Measurements from ENCODE around the gene PSMD6. TPM values are rescaled to one million over a fixed set of nuclear protein-coding genes. Genes with fewer than 3 reads are reported as not detected.

The PSMD6 gene
- total and polyA plus RNA-seq, 5 donors from 2014 or later: 86.7 to 139 (median 124) TPM

DNA sequence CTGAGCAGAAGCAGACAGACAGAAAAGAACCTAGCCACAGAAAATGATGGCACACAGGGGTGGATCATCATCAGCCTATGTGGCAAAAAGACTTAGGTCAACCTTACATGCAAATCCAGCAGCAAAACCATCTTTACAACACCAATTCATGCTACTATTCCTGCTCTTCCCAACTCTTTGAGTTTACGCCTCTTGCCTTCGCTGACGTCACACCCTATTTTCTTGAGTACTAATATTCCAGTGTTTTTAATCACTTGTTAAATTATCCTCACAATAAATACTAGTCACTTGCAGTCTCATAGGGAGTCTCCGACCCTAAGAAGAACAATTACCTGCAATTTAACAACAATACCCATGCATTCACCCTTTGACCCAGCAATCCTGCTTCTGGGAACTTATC is 6.0 kb upstream of the PSMD6 start:
- Histone ChIP-seq H3K9me3 (ENCODE audit: control insufficient read depth in 2 of 2, low read length in 2 of 2) (peaks cover 0 to 6% of the 10 kb centered on the region in 2 experiments), H3K27me3 (ENCODE audit: control insufficient read depth, insufficient read depth, low read length) (peaks cover 21% of the 10 kb centered on the region), H3K4me1 (ENCODE audit: control insufficient read depth, insufficient read depth, low read length, poor library complexity, severe bottlenecking) (peaks cover 10% of the 10 kb centered on the region), H3K4me3 (ENCODE audit: low read depth, low read length) (no peak overlapping the region), H3K36me3 (ENCODE audit: control insufficient read depth, insufficient read depth, low read length) (no peaks in the 10 kb centered on the region), H3K27ac (ENCODE audit: insufficient read depth, low read length, poor library complexity, severe bottlenecking) (no peak overlapping the region)
- ATAC-seq (ENCODE audit: low read depth in 2 of 2) (no peak), DNase-seq (no peak)
- H3K36me3 Mint-ChIP-seq: no peaks in the 10 kb centered on the region
- H3K27me3 Mint-ChIP-seq: peaks cover 35% of the 10 kb centered on the region
- H3K4me3 Mint-ChIP-seq: no peak overlapping the region
- H3K27ac Mint-ChIP-seq: peak overlapping the region in 1 of 3 donors; percentile 11
- H3K9me3 Mint-ChIP-seq: peaks cover 0 to 5% (median under 1%) of the 10 kb centered on the region in 7 donors
- H3K4me1 Mint-ChIP-seq: peaks cover 0 to 8% (median 6%) of the 10 kb centered on the region in 4 donors

DNA sequence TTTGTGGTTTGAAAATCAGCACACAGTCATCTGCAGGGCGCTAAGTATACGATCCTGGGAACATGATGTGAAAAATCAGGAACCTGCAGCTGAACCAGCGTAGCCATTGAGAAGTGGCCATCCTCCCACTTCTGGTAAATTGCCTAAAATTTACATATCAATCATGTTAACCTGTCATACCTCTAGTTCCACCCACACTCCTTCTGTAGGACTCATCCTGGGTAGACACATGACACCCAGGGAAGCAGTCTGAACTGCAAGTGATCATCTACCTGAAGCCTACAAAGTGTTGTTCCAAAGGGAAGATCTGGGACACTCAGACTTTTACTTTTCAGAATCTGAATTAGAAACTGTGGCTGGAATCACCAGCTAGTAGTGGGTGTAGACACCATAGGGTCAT is 5.5 kb upstream of the PSMD6 start:
- H3K27ac ChIP-seq (ENCODE audit: insufficient read depth, low read length, poor library complexity, severe bottlenecking): no peak overlapping the region
- peaks cover 0 to 1% of the 10 kb centered on the region in 2 experiments for H3K9me3 ChIP-seq (ENCODE audit: control insufficient read depth in 2 of 2, low read length in 2 of 2)
- H3K27ac Mint-ChIP-seq: no peak overlapping the region
- H3K4me3 ChIP-seq (ENCODE audit: low read depth, low read length): no peak overlapping the region
- H3K4me1 Mint-ChIP-seq: peaks cover 2 to 13% (median 10%) of the 10 kb centered on the region in 4 donors
- peaks cover 12% of the 10 kb centered on the region for H3K4me1 ChIP-seq (ENCODE audit: control insufficient read depth, insufficient read depth, low read length, poor library complexity, severe bottlenecking)
- no peaks in the 10 kb centered on the region for H3K36me3 ChIP-seq (ENCODE audit: control insufficient read depth, insufficient read depth, low read length)
- H3K4me3 Mint-ChIP-seq: peak overlapping the region in 1 of 4 donors; percentile 27
- peaks cover 19% of the 10 kb centered on the region for H3K27me3 ChIP-seq (ENCODE audit: control insufficient read depth, insufficient read depth, low read length)
- no peaks in the 10 kb centered on the region for H3K36me3 Mint-ChIP-seq
- H3K9me3 Mint-ChIP-seq: peaks cover 0 to 2% (median 0%) of the 10 kb centered on the region in 7 donors
- H3K27me3 Mint-ChIP-seq: peaks cover 29% of the 10 kb centered on the region
- ATAC-seq (ENCODE audit: low read depth in 2 of 2): no peak
- DNase-seq: no peak

DNA sequence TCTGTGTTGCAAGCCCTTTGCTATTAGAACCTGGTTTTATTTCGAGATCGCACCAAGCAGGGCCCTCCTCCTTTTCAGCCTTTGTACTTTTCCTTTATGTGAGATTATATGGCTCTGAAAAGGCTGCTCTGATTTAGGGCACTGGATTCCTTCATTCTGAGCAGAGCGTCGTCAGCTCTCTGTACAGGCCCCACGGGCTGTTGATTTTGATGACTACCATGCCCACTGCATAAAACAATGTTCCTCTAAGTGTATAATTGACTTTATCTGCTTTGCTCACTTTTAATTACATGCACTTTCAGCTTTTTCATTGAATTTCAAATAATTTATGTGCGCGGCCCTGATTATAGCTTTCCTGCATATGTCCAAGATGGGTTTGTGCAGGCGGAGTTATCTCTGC is 4.4 kb upstream of the PSMD6 start:
- Histone ChIP-seq H3K9me3 (ENCODE audit: control insufficient read depth in 2 of 2, low read length in 2 of 2) (no peaks in the 10 kb centered on the region), H3K27ac (ENCODE audit: insufficient read depth, low read length, poor library complexity, severe bottlenecking) (no peak overlapping the region), H3K4me1 (ENCODE audit: control insufficient read depth, insufficient read depth, low read length, poor library complexity, severe bottlenecking) (peaks cover 17% of the 10 kb centered on the region), H3K36me3 (ENCODE audit: control insufficient read depth, insufficient read depth, low read length) (no peaks in the 10 kb centered on the region), H3K27me3 (ENCODE audit: control insufficient read depth, insufficient read depth, low read length) (peaks cover 19% of the 10 kb centered on the region), H3K4me3 (ENCODE audit: low read depth, low read length) (no peak overlapping the region)
- peaks cover 6 to 19% (median 15%) of the 10 kb centered on the region in 4 donors for H3K4me1 Mint-ChIP-seq
- H3K36me3 Mint-ChIP-seq: no peaks in the 10 kb centered on the region
- ATAC-seq (ENCODE audit: low read depth in 2 of 2) (no peak), DNase-seq (no peak)
- peaks cover 0 to 1% (median 0%) of the 10 kb centered on the region in 7 donors for H3K9me3 Mint-ChIP-seq
- H3K27ac Mint-ChIP-seq: no peak overlapping the region
- peak overlapping the region in 1 of 4 donors; percentile 23 for H3K4me3 Mint-ChIP-seq
- peaks cover 27% of the 10 kb centered on the region for H3K27me3 Mint-ChIP-seq

DNA sequence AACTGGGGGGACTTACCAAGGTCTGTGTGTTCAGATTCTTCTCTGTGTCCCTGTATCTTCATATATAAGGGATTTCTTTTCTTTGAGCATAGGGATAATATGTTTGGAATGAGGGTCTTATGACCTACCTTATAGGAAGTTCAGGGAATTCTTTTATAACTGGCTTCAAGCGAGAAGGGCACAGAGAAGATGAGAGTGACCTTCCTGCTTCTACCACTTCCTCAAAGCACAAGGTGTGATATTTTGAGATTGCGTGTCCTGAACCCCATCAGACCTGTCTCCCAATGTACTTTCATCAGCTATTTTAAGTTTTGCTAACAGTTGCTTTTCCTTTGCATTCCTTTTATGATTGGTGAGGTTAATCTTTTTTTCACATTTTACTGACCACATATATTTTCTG is 3.1 kb upstream of the PSMD6 start:
- no peak overlapping the region for H3K4me3 ChIP-seq (ENCODE audit: low read depth, low read length)
- H3K36me3 ChIP-seq (ENCODE audit: control insufficient read depth, insufficient read depth, low read length): no peaks in the 10 kb centered on the region
- no peak overlapping the region for H3K27ac Mint-ChIP-seq
- peaks cover 27% of the 10 kb centered on the region for H3K27me3 Mint-ChIP-seq
- no peak overlapping the region for H3K27ac ChIP-seq (ENCODE audit: insufficient read depth, low read length, poor library complexity, severe bottlenecking)
- no peak for ATAC-seq (ENCODE audit: low read depth in 2 of 2)
- H3K4me3 Mint-ChIP-seq: peak overlapping the region in 1 of 4 donors; percentile 56
- H3K9me3 ChIP-seq (ENCODE audit: control insufficient read depth in 2 of 2, low read length in 2 of 2): no peaks in the 10 kb centered on the region
- peaks cover 30% of the 10 kb centered on the region for H3K4me1 ChIP-seq (ENCODE audit: control insufficient read depth, insufficient read depth, low read length, poor library complexity, severe bottlenecking)
- H3K4me1 Mint-ChIP-seq: peaks cover 15 to 32% (median 26%) of the 10 kb centered on the region in 4 donors
- no peaks in the 10 kb centered on the region for H3K36me3 Mint-ChIP-seq
- H3K27me3 ChIP-seq (ENCODE audit: control insufficient read depth, insufficient read depth, low read length): peaks cover 19% of the 10 kb centered on the region
- no peaks in the 10 kb centered on the region for H3K9me3 Mint-ChIP-seq
- no peak for DNase-seq

DNA sequence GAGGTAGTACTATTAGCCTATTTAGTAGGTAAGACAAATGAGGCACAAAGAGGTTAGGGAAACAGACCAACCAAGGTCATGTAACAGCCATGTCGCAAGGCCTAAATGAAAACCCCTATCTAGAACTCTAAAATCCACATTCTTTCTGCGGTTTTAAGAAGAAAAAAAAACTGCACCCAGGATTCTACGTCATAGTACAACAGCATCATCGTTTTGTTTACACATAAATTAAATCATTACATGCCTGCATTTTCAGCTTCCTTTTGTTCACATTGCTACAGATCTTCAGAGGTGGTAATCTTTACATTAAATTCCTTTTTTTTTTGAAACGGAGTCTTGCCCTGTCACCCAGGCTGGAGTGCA is 548 bp upstream of the PSMD6 start:
- Mint-ChIP-seq H3K27me3 (peaks cover 16% of the 10 kb centered on the region), H3K4me1 (peaks cover 23 to 38% (median 30%) of the 10 kb centered on the region in 4 donors), H3K9me3 (no peaks in the 10 kb centered on the region), H3K4me3 (peak overlapping the region; percentile 86 to 94 (median 90)), H3K36me3 (peaks cover 5% of the 10 kb centered on the region), H3K27ac (peak overlapping the region; percentile 78 to 95 (median 94))
- ATAC-seq (ENCODE audit: low read depth in 2 of 2) (no peak), DNase-seq (no peak)
- Histone ChIP-seq H3K36me3 (ENCODE audit: control insufficient read depth, insufficient read depth, low read length) (peaks cover 17% of the 10 kb centered on the region), H3K4me1 (ENCODE audit: control insufficient read depth, insufficient read depth, low read length, poor library complexity, severe bottlenecking) (peaks cover 28% of the 10 kb centered on the region), H3K9me3 (ENCODE audit: control insufficient read depth in 2 of 2, low read length in 2 of 2) (no peaks in the 10 kb centered on the region), H3K27ac (ENCODE audit: insufficient read depth, low read length, poor library complexity, severe bottlenecking) (peak overlapping the region; percentile 83), H3K27me3 (ENCODE audit: control insufficient read depth, insufficient read depth, low read length) (peaks cover 10% of the 10 kb centered on the region), H3K4me3 (ENCODE audit: low read depth, low read length) (peak overlapping the region; percentile 69)

DNA sequence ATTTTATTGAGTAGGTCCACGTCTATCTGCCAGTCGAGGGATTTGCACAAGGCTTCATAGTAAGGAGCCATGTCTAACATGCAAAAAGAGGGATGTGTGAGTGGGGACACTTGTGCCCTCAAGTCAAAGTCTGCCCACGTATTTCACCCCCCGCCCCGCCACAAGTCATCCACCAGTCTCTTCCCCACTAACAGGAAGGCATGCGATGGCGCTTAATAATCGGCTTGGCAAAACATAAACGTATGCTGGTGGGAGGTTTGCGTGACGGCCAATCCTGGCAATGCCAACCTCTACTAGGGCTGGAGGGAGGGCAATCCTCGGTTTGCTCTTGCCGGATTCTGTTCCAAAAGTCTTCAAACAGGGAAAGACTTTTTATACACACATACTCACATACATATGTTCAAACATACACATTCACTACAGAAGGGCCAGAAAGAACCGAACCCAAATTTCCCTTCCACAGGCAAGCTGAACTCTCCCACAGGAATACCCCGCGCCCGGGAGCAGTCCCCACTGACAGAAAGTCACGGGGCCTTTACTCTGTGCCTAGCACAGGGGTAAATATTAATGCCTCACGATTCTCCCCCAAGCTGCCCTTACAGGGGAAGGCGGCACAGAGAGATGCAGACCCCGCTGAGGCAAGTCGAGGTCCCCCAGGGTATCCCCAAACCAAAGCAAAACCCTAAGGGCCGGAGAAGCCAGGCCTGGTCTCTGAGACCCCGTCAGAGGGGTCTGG is 675 bp downstream of the PSMD6 start:
- ATAC-seq (ENCODE audit: low read depth in 2 of 2) (no peak), DNase-seq (peak in 2 of 3 donors; percentile 4 to 26)
- Histone ChIP-seq H3K36me3 (ENCODE audit: control insufficient read depth, insufficient read depth, low read length) (peaks cover 29% of the 10 kb centered on the region), H3K4me3 (ENCODE audit: low read depth, low read length) (peak overlapping the region; percentile 91), H3K9me3 (ENCODE audit: control insufficient read depth in 2 of 2, low read length in 2 of 2) (no peaks in the 10 kb centered on the region), H3K27me3 (ENCODE audit: control insufficient read depth, insufficient read depth, low read length) (peaks cover 4% of the 10 kb centered on the region), H3K27ac (ENCODE audit: insufficient read depth, low read length, poor library complexity, severe bottlenecking) (peak overlapping the region; percentile 83), H3K4me1 (ENCODE audit: control insufficient read depth, insufficient read depth, low read length, poor library complexity, severe bottlenecking) (peaks cover 28% of the 10 kb centered on the region)
- no peaks in the 10 kb centered on the region for H3K9me3 Mint-ChIP-seq
- H3K27ac Mint-ChIP-seq: peak overlapping the region; percentile 78 to 95 (median 94)
- peaks cover 5% of the 10 kb centered on the region for H3K27me3 Mint-ChIP-seq
- H3K4me1 Mint-ChIP-seq: peaks cover 30 to 41% (median 38%) of the 10 kb centered on the region in 4 donors
- H3K4me3 Mint-ChIP-seq: peak overlapping the region; percentile 86 to 94 (median 90)
- H3K36me3 Mint-ChIP-seq: peaks cover 8% of the 10 kb centered on the region

DNA sequence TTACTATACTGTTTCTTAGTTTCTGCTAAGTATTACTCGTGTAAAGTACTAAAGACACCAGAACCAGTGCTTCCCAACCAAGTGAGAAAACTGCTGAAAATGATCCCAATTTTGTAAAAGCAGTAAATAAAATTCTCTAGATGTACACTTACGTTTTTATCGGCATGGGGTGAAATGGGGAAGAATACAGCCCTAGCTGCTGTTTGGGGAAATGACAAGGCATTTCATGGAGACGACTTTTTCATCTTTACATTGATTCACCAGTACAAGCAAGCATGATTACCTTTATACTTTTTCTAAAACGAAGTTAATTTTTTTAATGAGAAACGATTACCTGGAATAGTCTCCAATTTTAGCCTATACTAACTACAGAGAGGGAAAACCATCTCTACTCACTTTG is 1.4 kb downstream of the PSMD6 start:
- Mint-ChIP-seq H3K4me3 (peak overlapping the region; percentile 86 to 94 (median 90)), H3K4me1 (peaks cover 35 to 46% (median 44%) of the 10 kb centered on the region in 4 donors), H3K27ac (peak overlapping the region; percentile 78 to 95 (median 94)), H3K9me3 (no peaks in the 10 kb centered on the region), H3K27me3 (no peaks in the 10 kb centered on the region), H3K36me3 (peaks cover 13% of the 10 kb centered on the region)
- peak overlapping the region; percentile 83 for H3K27ac ChIP-seq (ENCODE audit: insufficient read depth, low read length, poor library complexity, severe bottlenecking)
- no peaks in the 10 kb centered on the region for H3K9me3 ChIP-seq (ENCODE audit: control insufficient read depth in 2 of 2, low read length in 2 of 2)
- peaks cover 3% of the 10 kb centered on the region for H3K27me3 ChIP-seq (ENCODE audit: control insufficient read depth, insufficient read depth, low read length)
- DNase-seq: no peak
- peak overlapping the region; percentile 91 for H3K4me3 ChIP-seq (ENCODE audit: low read depth, low read length)
- ATAC-seq (ENCODE audit: low read depth in 2 of 2): no peak
- H3K4me1 ChIP-seq (ENCODE audit: control insufficient read depth, insufficient read depth, low read length, poor library complexity, severe bottlenecking): peaks cover 28% of the 10 kb centered on the region
- peaks cover 35% of the 10 kb centered on the region for H3K36me3 ChIP-seq (ENCODE audit: control insufficient read depth, insufficient read depth, low read length)

DNA sequence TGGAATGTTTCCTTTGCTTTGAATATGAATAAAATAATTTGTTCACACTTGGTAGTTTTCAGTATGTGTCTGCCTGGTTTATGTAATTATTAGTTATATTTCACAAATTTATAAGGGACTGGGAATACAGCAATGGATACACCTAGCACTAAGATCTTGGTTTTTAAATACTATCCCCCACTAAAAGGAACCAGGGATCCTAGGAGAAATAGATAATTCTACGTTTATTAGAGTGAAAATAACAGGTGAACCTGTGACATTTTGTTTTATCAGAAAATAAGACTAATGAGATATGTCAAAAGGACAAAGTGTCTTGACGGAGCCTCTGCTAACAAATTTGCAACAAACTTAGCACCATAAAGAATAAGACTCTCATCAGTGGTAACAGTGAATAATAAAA is 3.4 kb downstream of the PSMD6 start:
- Mint-ChIP-seq H3K4me3 (no peak overlapping the region), H3K27ac (no peak overlapping the region), H3K36me3 (peaks cover 15% of the 10 kb centered on the region), H3K27me3 (no peaks in the 10 kb centered on the region), H3K9me3 (no peaks in the 10 kb centered on the region), H3K4me1 (peaks cover 41 to 56% (median 50%) of the 10 kb centered on the region in 4 donors)
- no peaks in the 10 kb centered on the region for H3K27me3 ChIP-seq (ENCODE audit: control insufficient read depth, insufficient read depth, low read length)
- ATAC-seq (ENCODE audit: low read depth in 2 of 2) (no peak), DNase-seq (no peak)
- H3K4me1 ChIP-seq (ENCODE audit: control insufficient read depth, insufficient read depth, low read length, poor library complexity, severe bottlenecking): peaks cover 28% of the 10 kb centered on the region
- H3K9me3 ChIP-seq (ENCODE audit: control insufficient read depth in 2 of 2, low read length in 2 of 2): no peaks in the 10 kb centered on the region
- peaks cover 50% of the 10 kb centered on the region for H3K36me3 ChIP-seq (ENCODE audit: control insufficient read depth, insufficient read depth, low read length)
- no peak overlapping the region for H3K4me3 ChIP-seq (ENCODE audit: low read depth, low read length)
- H3K27ac ChIP-seq (ENCODE audit: insufficient read depth, low read length, poor library complexity, severe bottlenecking): peak overlapping the region; percentile 83

All from CD4-positive, CD25-positive, alpha-beta regulatory T cell (primary cell).